Adipocyte (in vitro differentiated cells): ENCODE measurements around the gene BRPF1.
A peak's percentile ranks its signal among the peaks of the same experiment; 100 is the strongest.

Source experiments
- DNase-seq: peaks from one replicate; pipeline ENCODE4 v3.0.0-alpha.2; 2015; ENCODE audit warnings: low read depth
- H3K27me3 ChIP-seq: replicated peaks from 2 replicates; pipeline ENCODE4 v1.7.0; 2013; ENCODE audit warnings: mild to moderate bottlenecking, low read length, moderate library complexity; ENCODE audit not compliant: control insufficient read depth, insufficient read depth
- H3K36me3 ChIP-seq: 2 replicates; pipeline ENCODE4 v1.7.0; 2013; ENCODE audit warnings: low read length, mild to moderate bottlenecking, moderate library complexity; ENCODE audit not compliant: control insufficient read depth, insufficient read depth, severe bottlenecking
- H3K4me1 ChIP-seq: 2 replicates; pipeline ENCODE4 v1.7.0; 2013; ENCODE audit warnings: mild to moderate bottlenecking, low read length, moderate library complexity; ENCODE audit not compliant: control insufficient read depth, insufficient read depth
- H3K4me3 ChIP-seq: 2 replicates; pipeline ENCODE4 v1.7.0; 2013; ENCODE audit warnings: mild to moderate bottlenecking, low read length, moderate library complexity
- H3K9ac ChIP-seq: 2 replicates; pipeline ENCODE4 v1.7.0; 2013; ENCODE audit warnings: mild to moderate bottlenecking, low read length, moderate library complexity
- H3K9me3 ChIP-seq: 2 replicates; pipeline ENCODE4 v1.7.0; 2013; ENCODE audit warnings: mild to moderate bottlenecking, low read length, moderate library complexity; ENCODE audit not compliant: control insufficient read depth

BRPF1 gene

GRCh38 chr3:9703736-9704346 lies 27.7 kb upstream of the BRPF1 start, which contains the start of gene CPNE9:
Gene CPNE9, plus strand, starts transcription at chr3:9703833. Its CDS starts 164 bp downstream, at chr3:9703997.
- Histone ChIP-seq H3K9me3 (no peaks in the 10 kb centered on the region), H3K36me3 (peaks cover 12% of the 10 kb centered on the region), H3K9ac (no peak within 1 kb of the TSS), H3K4me3 (peak within 1 kb of the TSS; percentile 68), H3K4me1 (peaks cover 7% of the 10 kb centered on the region), H3K27me3 (peaks cover 10% of the 10 kb centered on the region)
- DNase-seq = no peak

GRCh38 chr3:9704347-9705322 lies 26.9 kb upstream of the BRPF1 start:
- peak overlapping the region; percentile 68 for H3K4me3 ChIP-seq

GRCh38 chr3:9710174-9710739 lies 21.3 kb upstream of the BRPF1 start:
- H3K36me3 ChIP-seq = no peaks in the 10 kb centered on the region
- no peak overlapping the region for H3K4me3 ChIP-seq
- DNase-seq = no peak
- no peaks in the 10 kb centered on the region for H3K9me3 ChIP-seq
- no peak overlapping the region for H3K9ac ChIP-seq
- peaks cover 17% of the 10 kb centered on the region for H3K27me3 ChIP-seq
- H3K4me1 ChIP-seq = peaks cover under 1% of the 10 kb centered on the region

More at GRCh38 chr3:9704347-9705322, 26.9 kb upstream of the BRPF1 start:
- peaks cover 7% of the 10 kb centered on the region for H3K4me1 ChIP-seq
- no peak overlapping the region for H3K9ac ChIP-seq
- peaks cover 12% of the 10 kb centered on the region for H3K36me3 ChIP-seq
- H3K27me3 ChIP-seq = peaks cover 10% of the 10 kb centered on the region
- H3K9me3 ChIP-seq = no peaks in the 10 kb centered on the region
- peak; percentile 58 for DNase-seq

GRCh38 chr3:9712415-9712814 lies 19.1 kb upstream of the BRPF1 start:
- Histone ChIP-seq H3K36me3 (no peaks in the 10 kb centered on the region), H3K4me3 (no peak overlapping the region), H3K9ac (no peak overlapping the region)

GRCh38 chr3:9713142-9713541 lies 18.4 kb upstream of the BRPF1 start:
- DNase-seq = no peak
- Histone ChIP-seq H3K9ac (no peak overlapping the region), H3K36me3 (no peaks in the 10 kb centered on the region), H3K27me3 (peaks cover 17% of the 10 kb centered on the region), H3K4me3 (no peak overlapping the region), H3K4me1 (peaks cover 14% of the 10 kb centered on the region), H3K9me3 (no peaks in the 10 kb centered on the region)

More at GRCh38 chr3:9712415-9712814, 19.1 kb upstream of the BRPF1 start:
- Histone ChIP-seq H3K4me1 (peaks cover 14% of the 10 kb centered on the region), H3K27me3 (peaks cover 17% of the 10 kb centered on the region), H3K9me3 (no peaks in the 10 kb centered on the region)
- no peak for DNase-seq

- no peak overlapping the region for H3K4me3 ChIP-seq
These were observed 16.4 kb upstream of the BRPF1 start for GRCh38 chr3:9715136-9715535.

GRCh38 chr3:9715764-9716437 lies 15.6 kb upstream of the BRPF1 start:
- peak; percentile 96 for DNase-seq
- Histone ChIP-seq H3K9me3 (no peaks in the 10 kb centered on the region), H3K36me3 (no peaks in the 10 kb centered on the region), H3K27me3 (peaks cover 15% of the 10 kb centered on the region), H3K4me3 (peak overlapping the region; percentile 66), H3K4me1 (peaks cover 14% of the 10 kb centered on the region), H3K9ac (peak overlapping the region; percentile 82)

More at GRCh38 chr3:9715136-9715535, 16.4 kb upstream of the BRPF1 start:
- no peaks in the 10 kb centered on the region for H3K9me3 ChIP-seq
- peak overlapping the region; percentile 52 for H3K9ac ChIP-seq
- no peaks in the 10 kb centered on the region for H3K36me3 ChIP-seq
- H3K27me3 ChIP-seq = peaks cover 17% of the 10 kb centered on the region
- peaks cover 14% of the 10 kb centered on the region for H3K4me1 ChIP-seq
- no peak for DNase-seq

GRCh38 chr3:9716801-9717555 lies 14.6 kb upstream of the BRPF1 start:
- no peak for DNase-seq
- peaks cover 14% of the 10 kb centered on the region for H3K4me1 ChIP-seq
- no peak overlapping the region for H3K9ac ChIP-seq
- no peak overlapping the region for H3K4me3 ChIP-seq
- no peaks in the 10 kb centered on the region for H3K9me3 ChIP-seq
- peaks cover 9% of the 10 kb centered on the region for H3K27me3 ChIP-seq
- no peaks in the 10 kb centered on the region for H3K36me3 ChIP-seq

- no peak for DNase-seq
- no peak overlapping the region for H3K9ac ChIP-seq
- no peak overlapping the region for H3K4me3 ChIP-seq
- no peaks in the 10 kb centered on the region for H3K36me3 ChIP-seq
- H3K4me1 ChIP-seq = peaks cover 14% of the 10 kb centered on the region
- H3K27me3 ChIP-seq = peaks cover 4% of the 10 kb centered on the region
- no peaks in the 10 kb centered on the region for H3K9me3 ChIP-seq
These were observed 14.0 kb upstream of the BRPF1 start for GRCh38 chr3:9717563-9717962.

GRCh38 chr3:9718118-9718517 lies 13.4 kb upstream of the BRPF1 start:
- Histone ChIP-seq H3K36me3 (no peaks in the 10 kb centered on the region), H3K4me1 (peaks cover 14% of the 10 kb centered on the region), H3K9me3 (no peaks in the 10 kb centered on the region), H3K4me3 (no peak overlapping the region), H3K27me3 (no peaks in the 10 kb centered on the region), H3K9ac (no peak overlapping the region)
- DNase-seq = no peak
